ENCODE data around the gene RESP18. TPM values are rescaled to one million over a fixed set of nuclear protein-coding genes. Genes with fewer than 3 reads are reported as not detected.
"Not testable (repeated sequence)": the region's sequence is repeated elsewhere in the genome, so short reads cannot be mapped to it uniquely, and the experiment has no call there.

RESP18 gene
- polyA plus RNA-seq, 2 donors, result not detected

DNA sequence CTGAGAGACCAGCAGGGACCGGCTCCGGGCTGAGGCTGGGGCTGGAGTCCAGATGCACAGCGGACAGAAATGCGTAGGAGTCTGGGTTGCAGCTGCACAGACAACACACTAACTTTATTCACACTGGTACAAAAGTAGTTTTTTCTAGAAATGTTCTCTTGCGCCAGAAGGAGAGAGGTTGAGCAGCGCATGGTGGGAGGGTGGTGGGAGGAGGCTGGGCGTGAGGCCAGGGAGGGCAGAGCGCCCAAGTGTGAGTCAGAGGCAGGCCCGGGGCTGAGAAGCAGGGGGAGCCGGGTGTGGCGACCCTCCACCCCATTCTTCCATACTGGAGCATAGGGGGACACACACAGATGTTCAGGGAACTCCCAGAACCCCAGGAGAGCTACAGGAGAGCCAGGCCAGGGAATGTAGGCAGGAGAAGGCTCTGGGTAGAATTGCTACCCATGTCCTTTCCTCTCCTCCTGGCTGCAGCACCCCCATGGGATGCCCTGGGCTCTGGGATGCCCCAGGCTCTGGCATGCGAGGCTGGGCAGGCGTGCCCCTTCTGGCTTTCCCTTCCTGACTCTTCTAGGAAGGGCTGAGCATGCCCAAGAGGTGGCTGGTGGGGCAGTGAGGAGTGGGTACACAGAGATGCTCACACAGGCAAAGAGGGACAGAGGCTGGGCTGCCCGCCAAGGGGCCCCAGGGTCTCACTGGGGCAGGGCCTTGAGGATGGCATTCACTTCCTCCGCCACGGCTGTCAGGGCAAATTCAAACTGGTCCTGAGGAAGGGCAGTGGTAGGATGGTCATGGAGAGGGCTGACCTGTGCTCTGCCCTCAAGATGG, 42.8 kb downstream of the RESP18 start:
- peak overlapping the region; percentile 41 to 74 for H3K27ac ChIP-seq (ENCODE audit: low read depth in 2 of 2, low read length in 1 of 2)
- no peaks in the 10 kb centered on the region for H3K9me3 ChIP-seq (ENCODE audit: control insufficient read depth in 2 of 2, insufficient read depth in 1 of 2, low read depth in 1 of 2, low read length in 1 of 2)
- H3K27me3 ChIP-seq (ENCODE audit: control insufficient read depth in 1 of 2, insufficient read depth in 2 of 2, low read length in 2 of 2), result no peaks in the 10 kb centered on the region
- H3K36me3 ChIP-seq (ENCODE audit: control insufficient read depth in 2 of 2, insufficient read depth in 2 of 2, low read length in 1 of 2), result peaks cover 0 to 6% of the 10 kb centered on the region in 2 donors
- peaks cover 3 to 34% of the 10 kb centered on the region in 2 donors for H3K4me1 ChIP-seq (ENCODE audit: control insufficient read depth in 2 of 2, insufficient read depth in 2 of 2, low read length in 1 of 2)
- no peak overlapping the region for H3K4me3 ChIP-seq (ENCODE audit: low read depth in 1 of 2, low read length in 2 of 2)
- 24 to 41% methylated on average over 16 of the region's 16 CpGs for WGBS, 2 donors

DNA sequence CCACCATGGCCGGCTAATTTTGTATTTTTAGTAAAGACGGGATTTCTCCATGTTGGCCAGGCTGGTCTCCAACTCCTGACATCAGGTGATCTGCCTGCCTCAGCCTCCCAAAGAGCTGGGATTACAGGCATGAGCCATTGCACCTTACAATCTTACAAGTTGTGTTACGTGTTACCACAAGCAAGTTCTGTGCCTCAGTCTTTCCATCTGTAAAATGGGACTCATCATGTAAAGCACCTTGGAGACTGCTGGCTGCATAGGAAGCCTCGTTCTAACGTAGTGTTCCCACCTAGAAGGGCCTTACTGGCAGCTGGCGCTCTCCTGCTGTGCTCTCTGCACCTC, 43.4 kb downstream of the RESP18 start:
- peaks cover 0 to 11% of the 10 kb centered on the region in 2 donors for H3K36me3 ChIP-seq (ENCODE audit: control insufficient read depth in 2 of 2, insufficient read depth in 2 of 2, low read length in 1 of 2)
- H3K9me3 ChIP-seq (ENCODE audit: control insufficient read depth in 2 of 2, insufficient read depth in 1 of 2, low read depth in 1 of 2, low read length in 1 of 2), result no peaks in the 10 kb centered on the region
- no peak overlapping the region for H3K4me3 ChIP-seq (ENCODE audit: low read depth in 1 of 2, low read length in 2 of 2)
- 59 to 71% methylated on average over 6 of the region's 6 CpGs for WGBS, 2 donors
- peaks cover 3 to 35% of the 10 kb centered on the region in 2 donors for H3K4me1 ChIP-seq (ENCODE audit: control insufficient read depth in 2 of 2, insufficient read depth in 2 of 2, low read length in 1 of 2)
- peak overlapping the region; percentile 41 to 74 for H3K27ac ChIP-seq (ENCODE audit: low read depth in 2 of 2, low read length in 1 of 2)
- H3K27me3 ChIP-seq (ENCODE audit: control insufficient read depth in 1 of 2, insufficient read depth in 2 of 2, low read length in 2 of 2), result no peaks in the 10 kb centered on the region

DNA sequence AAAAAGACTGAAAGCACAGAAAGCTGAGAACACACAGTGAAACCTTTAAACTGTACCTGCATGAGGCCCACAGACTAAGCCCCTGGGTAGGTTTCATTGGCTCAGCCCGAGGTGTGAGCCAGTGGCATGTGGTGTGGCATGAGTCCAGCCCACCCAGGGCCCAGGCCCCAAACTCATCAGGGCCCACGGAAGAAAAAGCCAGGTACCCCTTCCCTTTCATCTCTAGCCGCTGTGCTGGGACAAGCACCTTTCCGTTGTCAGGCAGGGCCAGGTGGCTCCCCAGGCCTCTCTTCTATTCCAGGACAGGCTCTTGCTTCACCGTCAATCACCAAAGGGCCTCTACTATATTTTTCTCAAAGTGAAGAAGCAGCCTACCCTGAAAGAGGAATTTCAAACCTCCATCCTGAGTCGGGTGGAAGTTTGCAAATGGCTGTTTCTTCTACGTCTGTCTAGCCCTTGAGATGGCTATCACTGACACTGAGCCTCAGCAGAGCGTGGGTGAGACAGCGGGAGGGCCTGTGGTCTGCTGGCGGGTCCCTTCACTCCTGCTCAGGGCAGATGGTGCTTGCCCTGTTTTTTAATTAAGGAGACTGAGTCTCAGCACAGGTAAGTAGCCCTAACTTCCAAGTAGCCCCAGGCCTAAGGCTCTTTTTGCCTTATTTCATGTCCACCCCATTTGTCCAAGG, 44.8 kb downstream of the RESP18 start:
- 72 to 84% methylated on average over 10 of the region's 10 CpGs for WGBS, 2 donors
- Histone ChIP-seq H3K9me3 (ENCODE audit: control insufficient read depth in 2 of 2, insufficient read depth in 1 of 2, low read depth in 1 of 2, low read length in 1 of 2) (no peaks in the 10 kb centered on the region), H3K4me1 (ENCODE audit: control insufficient read depth in 2 of 2, insufficient read depth in 2 of 2, low read length in 1 of 2) (peaks cover 3 to 41% of the 10 kb centered on the region in 2 donors), H3K27me3 (ENCODE audit: control insufficient read depth in 1 of 2, insufficient read depth in 2 of 2, low read length in 2 of 2) (no peaks in the 10 kb centered on the region), H3K4me3 (ENCODE audit: low read depth in 1 of 2, low read length in 2 of 2) (no peak overlapping the region), H3K36me3 (ENCODE audit: control insufficient read depth in 2 of 2, insufficient read depth in 2 of 2, low read length in 1 of 2) (peaks cover 0 to 18% of the 10 kb centered on the region in 2 donors), H3K27ac (ENCODE audit: low read depth in 2 of 2, low read length in 1 of 2) (peak overlapping the region; percentile 74 to 82)

DNA sequence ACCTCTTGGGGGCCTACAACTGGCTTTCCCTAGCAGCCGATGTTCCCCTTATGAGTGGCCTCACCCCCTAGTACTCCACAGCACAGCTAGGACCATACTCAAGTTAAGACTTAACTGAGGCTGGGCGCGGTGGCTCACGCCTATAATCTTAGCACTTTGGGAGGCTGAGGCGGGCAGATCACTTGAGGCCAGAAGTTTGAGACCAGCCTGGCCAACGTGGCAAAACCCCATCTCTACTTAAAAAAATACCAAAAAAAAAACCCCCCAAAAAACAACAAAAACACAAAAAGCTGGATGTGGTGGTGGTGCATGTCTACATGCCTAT, 45.5 kb downstream of the RESP18 start:
- Histone ChIP-seq H3K4me1 (ENCODE audit: control insufficient read depth in 2 of 2, insufficient read depth in 2 of 2, low read length in 1 of 2) (peaks cover 3 to 41% of the 10 kb centered on the region in 2 donors), H3K36me3 (ENCODE audit: control insufficient read depth in 2 of 2, insufficient read depth in 2 of 2, low read length in 1 of 2) (peaks cover 0 to 18% of the 10 kb centered on the region in 2 donors), H3K27ac (ENCODE audit: low read depth in 2 of 2, low read length in 1 of 2) (peak overlapping the region; percentile 75 to 88)
- not testable (repeated sequence) for H3K27me3 ChIP-seq (ENCODE audit: control insufficient read depth in 1 of 2, insufficient read depth in 2 of 2, low read length in 2 of 2); H3K9me3 ChIP-seq (ENCODE audit: control insufficient read depth in 2 of 2, insufficient read depth in 1 of 2, low read depth in 1 of 2, low read length in 1 of 2); H3K4me3 ChIP-seq (ENCODE audit: low read depth in 1 of 2, low read length in 2 of 2)
- WGBS, 2 donors, result 78 to 85% methylated on average over 6 of the region's 6 CpGs

DNA sequence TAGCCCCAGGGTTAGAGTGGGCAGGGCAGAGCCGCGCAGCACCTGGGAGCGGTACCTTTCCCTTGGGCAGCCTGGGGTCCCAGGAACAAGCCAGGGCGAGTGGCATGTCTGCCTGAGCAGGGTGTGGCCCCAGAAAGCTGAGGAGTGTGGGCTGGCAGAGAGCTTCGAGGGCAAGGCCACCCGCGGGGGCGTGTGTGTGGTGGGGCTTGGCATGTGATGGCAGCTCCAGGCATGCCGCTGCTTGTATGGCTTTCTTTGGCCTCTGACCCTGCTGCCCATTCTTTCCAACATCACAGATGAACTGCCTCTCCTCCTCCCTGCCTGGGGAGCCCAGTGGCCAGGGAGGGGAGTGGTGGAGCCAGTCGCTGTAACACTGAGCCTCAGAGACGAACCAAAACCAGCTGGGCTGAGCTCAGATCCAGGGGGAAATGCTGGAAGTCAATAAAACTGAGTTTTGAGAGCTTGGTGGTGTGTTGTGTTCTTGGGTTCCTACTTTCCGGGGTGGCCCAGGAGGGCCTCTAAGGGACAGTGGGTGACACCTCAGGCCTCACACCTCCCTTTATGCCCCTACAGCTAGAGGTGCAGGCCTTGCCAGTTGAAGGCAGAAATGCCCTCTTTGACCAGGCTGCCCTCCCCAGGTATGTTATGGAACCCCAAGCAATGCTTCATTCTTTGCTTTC, 46.0 kb downstream of the RESP18 start:
- Histone ChIP-seq H3K4me3 (ENCODE audit: low read depth in 1 of 2, low read length in 2 of 2) (no peak overlapping the region), H3K36me3 (ENCODE audit: control insufficient read depth in 2 of 2, insufficient read depth in 2 of 2, low read length in 1 of 2) (peaks cover 0 to 23% of the 10 kb centered on the region in 2 donors), H3K4me1 (ENCODE audit: control insufficient read depth in 2 of 2, insufficient read depth in 2 of 2, low read length in 1 of 2) (peaks cover 3 to 41% of the 10 kb centered on the region in 2 donors), H3K27ac (ENCODE audit: low read depth in 2 of 2, low read length in 1 of 2) (peak overlapping the region; percentile 75 to 88), H3K27me3 (ENCODE audit: control insufficient read depth in 1 of 2, insufficient read depth in 2 of 2, low read length in 2 of 2) (no peaks in the 10 kb centered on the region), H3K9me3 (ENCODE audit: control insufficient read depth in 2 of 2, insufficient read depth in 1 of 2, low read depth in 1 of 2, low read length in 1 of 2) (no peaks in the 10 kb centered on the region)
- 51 to 70% methylated on average over 11 to 12 of the region's 12 CpGs for WGBS, 2 donors

DNA sequence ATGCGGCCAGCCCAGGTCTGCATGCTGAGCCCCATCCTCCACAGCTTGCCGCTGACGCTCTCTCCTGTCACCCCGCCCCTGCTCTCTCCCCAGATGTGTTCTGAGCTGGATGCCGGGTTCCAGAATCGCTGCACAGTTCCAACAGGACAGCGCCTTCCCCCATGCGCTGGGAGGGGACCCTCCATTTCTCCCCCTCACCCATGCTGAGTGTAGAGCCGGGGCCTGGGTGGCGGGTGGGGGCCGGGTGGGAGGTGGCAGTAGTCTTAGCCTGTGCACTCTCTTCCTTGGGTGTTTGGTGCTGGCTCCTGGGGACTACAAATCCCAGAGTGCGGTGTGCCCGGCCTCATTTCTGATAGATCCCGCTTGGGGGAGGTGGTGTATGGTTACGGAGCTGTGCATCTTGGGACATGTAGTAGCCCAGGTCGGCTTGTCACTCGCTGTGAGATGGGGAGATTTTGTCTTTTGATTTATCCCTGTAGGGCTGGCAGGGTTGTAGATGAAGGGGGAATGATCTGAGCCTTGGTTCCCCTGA, 46.6 kb downstream of the RESP18 start:
- Histone ChIP-seq H3K36me3 (ENCODE audit: control insufficient read depth in 2 of 2, insufficient read depth in 2 of 2, low read length in 1 of 2) (peaks cover 0 to 26% of the 10 kb centered on the region in 2 donors), H3K4me3 (ENCODE audit: low read depth in 1 of 2, low read length in 2 of 2) (no peak overlapping the region), H3K27ac (ENCODE audit: low read depth in 2 of 2, low read length in 1 of 2) (peak overlapping the region; percentile 75 to 88), H3K27me3 (ENCODE audit: control insufficient read depth in 1 of 2, insufficient read depth in 2 of 2, low read length in 2 of 2) (no peaks in the 10 kb centered on the region), H3K4me1 (ENCODE audit: control insufficient read depth in 2 of 2, insufficient read depth in 2 of 2, low read length in 1 of 2) (peaks cover 3 to 41% of the 10 kb centered on the region in 2 donors), H3K9me3 (ENCODE audit: control insufficient read depth in 2 of 2, insufficient read depth in 1 of 2, low read depth in 1 of 2, low read length in 1 of 2) (no peaks in the 10 kb centered on the region)
- WGBS, 2 donors, result 47 to 58% methylated on average over 14 to 17 of the region's 17 CpGs

DNA sequence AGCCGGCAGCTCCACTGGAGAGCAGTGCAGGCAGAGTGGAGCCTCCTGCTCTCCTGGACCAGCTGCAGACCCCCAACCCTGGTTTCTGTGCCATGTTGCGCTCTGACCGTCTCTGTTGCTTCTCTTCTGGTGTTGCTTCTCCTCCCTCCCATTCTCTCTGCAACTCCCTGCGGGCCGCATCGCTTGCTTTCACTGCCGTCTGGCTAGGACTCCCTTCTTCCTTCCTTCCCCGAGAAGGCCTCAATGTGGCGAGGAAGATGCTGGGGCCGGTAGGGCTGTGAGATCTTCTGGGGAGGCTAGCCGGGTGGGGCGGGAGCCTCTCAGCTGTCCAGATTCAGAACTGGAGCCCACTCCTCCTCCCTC, 47.2 kb downstream of the RESP18 start:
- H3K27ac ChIP-seq (ENCODE audit: low read depth in 2 of 2, low read length in 1 of 2), result peak overlapping the region; percentile 75 to 88

DNA sequence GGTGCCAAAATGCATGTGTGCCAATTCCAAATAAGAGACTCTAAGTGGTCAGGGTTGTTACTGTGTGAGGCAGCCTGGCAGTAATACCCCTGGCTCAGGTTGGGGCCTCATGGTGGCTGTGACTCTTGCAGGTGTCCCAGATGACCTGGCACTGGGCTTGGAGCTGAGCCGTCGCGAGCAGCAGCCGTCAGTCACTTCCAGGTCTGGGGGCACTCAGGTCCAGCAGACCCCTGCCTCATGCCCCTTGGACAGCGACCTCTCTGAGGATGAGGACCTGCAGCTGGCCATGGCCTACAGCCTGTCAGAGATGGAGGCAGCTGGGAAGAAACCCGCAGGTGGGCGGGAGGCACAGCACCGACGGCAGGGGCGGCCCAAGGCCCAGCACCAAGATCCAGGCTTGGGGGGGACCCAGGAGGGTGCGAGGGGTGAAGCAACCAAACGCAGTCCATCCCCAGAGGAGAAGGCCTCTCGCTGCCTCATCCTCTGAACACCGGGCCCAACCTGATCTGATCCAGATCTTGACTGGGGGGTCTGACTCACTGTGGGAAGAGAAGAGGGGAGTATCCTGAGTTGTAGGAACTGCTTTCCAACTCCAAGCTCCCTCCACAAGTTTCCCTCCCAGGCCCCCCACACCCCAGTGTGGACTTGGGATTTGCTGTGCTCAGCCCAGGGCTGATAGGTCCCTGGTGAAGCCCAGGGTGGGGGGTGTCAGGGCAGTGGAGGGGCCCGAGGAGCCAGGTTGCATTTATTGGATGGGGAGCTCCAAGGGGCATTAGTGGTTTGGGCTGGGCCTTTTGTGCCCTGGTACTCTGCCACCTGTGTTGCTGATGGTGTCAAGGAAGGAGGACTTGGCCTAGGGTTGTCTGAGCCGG, 47.8 kb downstream of the RESP18 start:
- Histone ChIP-seq H3K27ac (ENCODE audit: low read depth in 2 of 2, low read length in 1 of 2) (peak overlapping the region in 1 of 2 donors; percentile 88), H3K36me3 (ENCODE audit: control insufficient read depth in 2 of 2, insufficient read depth in 2 of 2, low read length in 1 of 2) (peaks cover 0 to 30% of the 10 kb centered on the region in 2 donors), H3K9me3 (ENCODE audit: control insufficient read depth in 2 of 2, insufficient read depth in 1 of 2, low read depth in 1 of 2, low read length in 1 of 2) (no peaks in the 10 kb centered on the region), H3K27me3 (ENCODE audit: control insufficient read depth in 1 of 2, insufficient read depth in 2 of 2, low read length in 2 of 2) (no peaks in the 10 kb centered on the region), H3K4me3 (ENCODE audit: low read depth in 1 of 2, low read length in 2 of 2) (no peak overlapping the region), H3K4me1 (ENCODE audit: control insufficient read depth in 2 of 2, insufficient read depth in 2 of 2, low read length in 1 of 2) (peaks cover 3 to 41% of the 10 kb centered on the region in 2 donors)
- WGBS, 2 donors, result 83 to 86% methylated on average over 16 of the region's 16 CpGs

More for the DNA sequence above, 47.2 kb downstream of the RESP18 start:
- H3K36me3 ChIP-seq (ENCODE audit: control insufficient read depth in 2 of 2, insufficient read depth in 2 of 2, low read length in 1 of 2), result peaks cover 0 to 30% of the 10 kb centered on the region in 2 donors
- no peak overlapping the region for H3K4me3 ChIP-seq (ENCODE audit: low read depth in 1 of 2, low read length in 2 of 2)
- no peaks in the 10 kb centered on the region for H3K27me3 ChIP-seq (ENCODE audit: control insufficient read depth in 1 of 2, insufficient read depth in 2 of 2, low read length in 2 of 2)
- no peaks in the 10 kb centered on the region for H3K9me3 ChIP-seq (ENCODE audit: control insufficient read depth in 2 of 2, insufficient read depth in 1 of 2, low read depth in 1 of 2, low read length in 1 of 2)
- peaks cover 3 to 41% of the 10 kb centered on the region in 2 donors for H3K4me1 ChIP-seq (ENCODE audit: control insufficient read depth in 2 of 2, insufficient read depth in 2 of 2, low read length in 1 of 2)
- WGBS, 2 donors, result 71 to 74% methylated on average over 12 of the region's 12 CpGs

All from esophagus (tissue), 2 donors.